GM12873 (cell line): Measurements from ENCODE around the gene LEF1.

Source experiments
- TF ChIP-seq, protein P1 (sequence below): IDR thresholded peaks from 2 replicates; pipeline ENCODE4 v1.5.1; 2012; ENCODE audit warnings: low read depth, mild to moderate bottlenecking, moderate library complexity, low read length, control low read depth; ENCODE audit not compliant: insufficient read depth; ENCODE audit errors: missing control alignments

The LEF1 gene

DNA sequence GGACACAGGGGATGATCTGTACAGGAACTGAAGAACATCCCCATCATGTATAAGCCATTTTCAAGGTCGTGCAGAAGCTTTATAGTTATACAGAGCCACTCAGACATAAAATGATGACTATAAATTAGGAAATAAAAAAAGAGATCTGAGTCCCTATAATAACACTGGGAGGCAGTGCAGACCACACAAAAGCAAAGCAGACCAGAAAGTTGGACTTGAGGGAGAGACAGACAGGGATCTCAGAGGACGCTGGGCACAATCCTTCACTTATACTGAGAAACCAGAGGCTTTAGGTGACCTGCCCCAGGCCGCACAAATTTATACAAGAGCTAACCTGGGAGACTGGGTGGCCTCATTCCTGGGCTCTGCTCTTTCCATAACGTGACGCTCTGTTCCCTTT lies 108.6 kb downstream of the LEF1 start:
- TF ChIP-seq, protein P1, sequence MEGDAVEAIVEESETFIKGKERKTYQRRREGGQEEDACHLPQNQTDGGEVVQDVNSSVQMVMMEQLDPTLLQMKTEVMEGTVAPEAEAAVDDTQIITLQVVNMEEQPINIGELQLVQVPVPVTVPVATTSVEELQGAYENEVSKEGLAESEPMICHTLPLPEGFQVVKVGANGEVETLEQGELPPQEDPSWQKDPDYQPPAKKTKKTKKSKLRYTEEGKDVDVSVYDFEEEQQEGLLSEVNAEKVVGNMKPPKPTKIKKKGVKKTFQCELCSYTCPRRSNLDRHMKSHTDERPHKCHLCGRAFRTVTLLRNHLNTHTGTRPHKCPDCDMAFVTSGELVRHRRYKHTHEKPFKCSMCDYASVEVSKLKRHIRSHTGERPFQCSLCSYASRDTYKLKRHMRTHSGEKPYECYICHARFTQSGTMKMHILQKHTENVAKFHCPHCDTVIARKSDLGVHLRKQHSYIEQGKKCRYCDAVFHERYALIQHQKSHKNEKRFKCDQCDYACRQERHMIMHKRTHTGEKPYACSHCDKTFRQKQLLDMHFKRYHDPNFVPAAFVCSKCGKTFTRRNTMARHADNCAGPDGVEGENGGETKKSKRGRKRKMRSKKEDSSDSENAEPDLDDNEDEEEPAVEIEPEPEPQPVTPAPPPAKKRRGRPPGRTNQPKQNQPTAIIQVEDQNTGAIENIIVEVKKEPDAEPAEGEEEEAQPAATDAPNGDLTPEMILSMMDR: no peak

DNA sequence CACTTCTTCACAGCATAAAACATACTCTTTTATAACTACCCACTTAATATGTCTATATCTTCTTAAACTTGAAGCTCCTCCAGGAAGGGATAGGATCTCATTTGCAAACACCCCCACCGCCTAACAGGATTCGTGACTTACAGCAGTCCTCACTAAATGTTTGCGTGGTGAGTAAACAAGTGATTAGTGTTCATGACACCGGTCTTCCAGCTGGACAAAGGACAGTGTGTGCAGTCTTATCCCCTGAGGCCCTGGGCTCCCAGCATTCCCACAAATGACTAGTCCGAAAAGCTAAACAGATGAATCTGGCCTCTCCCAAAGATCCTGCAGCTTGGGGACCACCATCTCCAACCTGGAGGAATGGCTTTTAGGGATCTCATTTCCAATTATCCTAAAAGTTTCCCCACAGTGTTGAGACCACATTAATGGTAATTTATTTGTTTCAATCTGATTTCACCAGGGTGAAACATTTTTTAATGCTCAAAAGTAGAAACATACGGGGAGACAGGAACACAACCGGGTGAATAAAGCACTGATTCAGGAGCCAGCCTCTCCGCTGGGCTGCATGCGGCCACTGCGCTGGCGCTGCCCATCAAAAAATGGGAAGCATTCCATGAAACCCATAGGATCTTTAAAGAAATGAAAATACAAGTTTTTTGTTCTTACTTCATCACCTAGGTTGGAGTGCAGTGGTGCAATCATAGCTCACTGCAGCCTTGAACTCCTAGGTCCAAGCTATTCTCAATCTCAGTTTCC lies 109.9 kb downstream of the LEF1 start:
- TF ChIP-seq, protein P1: no peak

DNA sequence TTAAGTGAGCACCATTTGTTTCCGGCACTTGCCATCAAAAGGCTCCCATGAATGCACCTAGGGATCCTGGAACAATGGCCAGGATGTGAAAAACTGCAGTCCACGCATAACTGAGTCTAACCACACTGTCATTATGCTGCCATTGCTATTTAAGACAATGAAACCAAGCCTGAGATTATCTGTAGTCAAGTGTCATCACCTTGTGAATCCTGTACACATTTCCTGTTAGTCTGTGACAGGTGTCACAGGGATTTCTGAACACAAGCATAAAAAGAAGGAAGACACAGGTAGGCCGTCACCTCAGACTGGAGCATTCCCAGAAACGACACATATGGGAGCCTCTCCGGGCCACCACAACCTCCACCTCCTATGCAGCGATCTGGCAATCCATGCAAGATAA lies 112.3 kb downstream of the LEF1 start:
- TF ChIP-seq, protein P1: no peak

DNA sequence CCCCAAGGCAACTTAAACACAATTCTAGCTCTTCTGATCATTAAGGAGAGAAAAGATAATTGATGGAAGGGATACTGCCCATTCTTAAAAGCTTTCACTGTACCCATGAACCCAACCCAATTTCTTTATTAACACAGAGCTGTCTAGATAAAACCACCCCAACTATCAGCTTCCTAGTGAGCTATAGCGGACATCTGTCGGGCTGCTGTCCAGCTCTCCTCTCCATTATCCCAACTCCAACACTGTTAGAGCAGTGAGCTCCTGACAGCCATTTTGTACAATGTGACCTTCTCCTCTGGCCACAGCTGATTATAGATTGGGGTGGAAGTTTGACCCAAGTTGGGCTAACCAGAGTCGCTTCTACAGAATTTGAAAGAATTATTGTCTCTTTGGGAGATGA lies 112.9 kb downstream of the LEF1 start:
- TF ChIP-seq, protein P1: no peak

DNA sequence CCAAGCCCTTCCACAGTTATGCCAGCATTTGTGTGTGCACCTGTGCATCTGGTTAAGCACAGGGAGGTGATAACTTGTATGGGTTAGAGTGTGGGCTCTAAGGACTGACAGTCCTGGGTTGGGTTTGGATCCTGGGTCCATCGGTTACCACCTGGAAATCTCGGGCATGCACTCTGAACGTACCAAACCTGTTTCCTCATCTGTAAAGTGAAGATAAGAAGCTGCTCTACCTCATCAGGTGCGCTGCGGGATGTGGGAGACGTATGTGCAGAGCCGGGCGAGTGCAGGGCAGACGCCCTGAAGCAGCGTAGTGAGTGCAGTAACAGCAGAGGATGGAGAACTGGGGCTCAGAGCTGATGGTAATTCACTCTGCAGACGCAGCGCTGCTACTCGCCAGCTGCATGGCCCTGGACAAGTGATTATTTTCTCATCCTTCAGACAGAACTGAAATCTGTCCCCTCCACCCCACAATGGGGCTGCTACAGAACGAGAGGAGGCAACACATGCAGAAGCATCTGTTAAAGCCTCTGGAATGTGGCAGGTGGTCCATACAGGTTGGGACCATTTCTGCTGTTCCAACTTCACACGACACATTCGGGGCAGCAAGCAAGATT lies 114.6 kb downstream of the LEF1 start:
- TF ChIP-seq, protein P1: no peak

DNA sequence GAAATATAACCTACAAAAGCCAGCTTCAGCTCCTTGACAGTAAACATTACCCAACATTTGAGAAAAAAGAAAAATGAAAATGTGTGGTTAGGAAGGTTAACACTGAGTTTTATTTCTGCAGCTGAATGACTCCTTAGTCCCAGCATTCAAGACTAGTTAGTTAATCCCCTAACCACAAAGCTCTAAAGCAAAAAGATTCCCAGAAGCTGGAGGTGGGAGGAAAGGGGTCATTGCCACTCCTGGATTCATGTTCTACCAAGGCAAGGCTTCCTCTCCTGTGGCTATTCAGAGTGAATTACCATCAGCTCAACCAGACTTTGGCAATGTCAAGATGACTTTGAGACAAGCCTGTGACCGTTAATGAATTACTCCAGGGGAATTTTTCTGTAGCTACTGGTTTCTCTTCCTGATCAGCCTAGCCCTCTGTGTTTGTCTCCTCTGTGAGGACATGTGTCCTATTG lies 115.5 kb downstream of the LEF1 start:
- TF ChIP-seq, protein P1: no peak

DNA sequence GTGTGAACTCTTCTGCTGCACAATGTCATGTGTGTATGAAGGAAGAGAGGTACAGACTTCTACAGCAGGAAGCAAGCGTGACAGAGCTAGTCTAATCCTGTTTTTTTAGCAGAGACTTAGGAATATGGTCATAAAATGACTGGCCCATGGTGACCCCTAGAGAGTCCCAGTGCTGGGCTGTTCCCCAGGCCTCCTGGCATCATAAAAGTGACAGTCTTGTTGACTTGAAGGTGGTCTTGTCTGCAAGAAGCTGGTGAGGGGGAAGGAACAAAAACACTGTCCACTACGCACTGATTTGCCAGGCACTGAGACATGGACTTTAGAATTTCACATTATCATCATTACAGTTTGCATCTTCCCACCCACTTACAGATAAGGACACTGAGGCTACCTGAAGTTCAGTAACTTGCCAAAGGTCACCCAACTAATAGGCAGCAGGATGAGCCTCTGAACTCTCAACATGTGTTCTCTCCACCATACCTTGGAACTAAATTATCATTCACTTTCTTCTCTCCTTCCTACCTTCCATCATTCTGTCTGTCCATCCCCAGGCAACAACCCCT lies 116.1 kb downstream of the LEF1 start:
- TF ChIP-seq, protein P1: no peak
